Heart left ventricle (tissue), 16 donors: ENCODE results near the gene CLTC. TPM values are rescaled to one million over a fixed set of nuclear protein-coding genes. Genes with fewer than 3 reads are reported as not detected.

Experiments
- ATAC-seq, 4 donors: fragments of 200-7000 bp; cut with Tn5 transposase; one replicate each; pipeline ENCODE4 v1.9.1; 2020 to 2022; ENCODE audit warnings: moderate library complexity in 4 of 4, mild to moderate bottlenecking in 3 of 4, moderate number of reproducible peaks in 1 of 4
- DNase-seq, 5 donors: peaks; one replicate each; pipeline ENCODE4 v3.0.0-alpha.2; 2020
- H3K27ac ChIP-seq, 12 donors: fragments of 200-600 bp; sonication (generic) in 4 of 12; one replicate each; pipeline versions ENCODE4 v1.5.0 to v1.8.0; 2016 to 2022; ENCODE audit warnings: mild to moderate bottlenecking in 2 of 12
- H3K27me3 ChIP-seq, 9 donors: fragments of 200-600 bp; sonication (generic) in 2 of 9; one replicate each; pipeline versions ENCODE4 v1.5.1 to v1.8.0; 2016 to 2022; ENCODE audit warnings: mild to moderate bottlenecking in 3 of 9
- H3K36me3 ChIP-seq, 9 donors: fragments of 200-600 bp; sonication (generic) in 2 of 9; one replicate each; pipeline versions ENCODE4 v1.5.0 to v1.8.0; 2018 to 2022; ENCODE audit warnings: mild to moderate bottlenecking in 2 of 9
- H3K4me1 ChIP-seq, 12 donors: fragments of 200-600 bp; sonication (generic) in 4 of 12; one replicate each; pipeline versions ENCODE4 v1.5.0 to v1.8.0; 2016 to 2022; ENCODE audit warnings: mild to moderate bottlenecking in 3 of 12
- H3K4me3 ChIP-seq, 12 donors: fragments of 200-600 bp; sonication (generic) in 4 of 12; one replicate each; pipeline versions ENCODE4 v1.5.0 to v1.8.0; 2017 to 2022; ENCODE audit warnings: mild to moderate bottlenecking in 9 of 12, moderate library complexity in 4 of 12
- H3K9me3 ChIP-seq, 12 donors: fragments of 200-600 bp; sonication (generic) in 4 of 12; one replicate each; pipeline versions ENCODE4 v1.5.0 to v1.8.0; 2016 to 2022; ENCODE audit warnings: mild to moderate bottlenecking in 1 of 12
- POLR2A ChIP-seq, 2 donors: fragments of 450-650 bp; IDR thresholded peaks; one replicate each; pipeline ENCODE4 v1.6.1; 2017; ENCODE audit warnings: antibody characterized with exemption in 2 of 2, mild to moderate bottlenecking in 2 of 2, moderate library complexity in 2 of 2
- WGBS, 4 donors: extraction: QIAGEN DNeasy Blood & Tissue Kit in 2 of 4; methylation state at CpG; one replicate each; pipeline versions ENCODE4 v1.1.5 to v1.1.7; 2013 to 2018; 5-methylcytosine and 5-hydroxymethylcytosine counted together
- intact Hi-C, 10 donors: fragments of 100-400 bp; cut with DNase I; formaldehyde crosslinking; loops; one replicate each; pipeline versions ENCODE4 v1.11.1 to v1.14.2; 2022
- polyA plus RNA-seq, 2 donors: library from polyadenylated mRNA; stranded (reverse); fragments of 200-250 nt; gene quantifications; one replicate each; pipeline ENCODE4 v1.2.3, GENCODE V29; 2013
- total RNA-seq, 9 donors: library from RNA; depleted of rRNA in 2 of 9; stranded (reverse); fragments of >200 nt in 2 of 9; fragmentation: NEBNext Ultra II Directional in 3 of 9; extraction: Animal tissue kit (Norgen Biotek cat#: 25700) in 3 of 9; gene quantifications; one replicate each; pipeline versions ENCODE4 v1.1.0 to v1.2.4, GENCODE V29; 2016 to 2023
- TF ChIP-seq, protein P1 (sequence below), 12 donors: fragments of 200-600 bp; sonication (generic) in 4 of 12; IDR thresholded peaks; one replicate each; pipeline versions ENCODE4 v1.5.0 to v1.8.0; 2018 to 2022; ENCODE audit warnings: antibody characterized with exemption in 12 of 12, mild to moderate bottlenecking in 5 of 12
- donor health status: ischemic (EF 13 %, LVEDD 7.1; RV severe dilation, severe dysfunction).
- donor health status: healthy with polysubstance abuse.
- donor health status: DM: no; HTN: yes; CAD: no.
- donor health status: DM: no; HTN: no; CAD: no.
- donor health status: ischemic (EF 25% LVEDD 6.9; RV normal size, moderate dysfunction).
- donor health status: ischemic (EF 25% LVEDD 5.7; RV mildly dilated, moderate dysfunction).
- donor health status: healthy.
- donor health status: DM: yes; HTN: yes; CAD: no.
- donor health status: ischemic (EF 35%, LVEDD 5.7; RV mildly dilated, moderate dysfunction).
- donor health status: nonischemic (EF 11% LVEDD 7.7; RV severe dilation, severe dysfunction).
- donor health status: DM: yes; HTN: yes; CAD: no.
- donor health status: PGD.
- donor health status: ischemic (EF 29% LVEDD 5.4; RV normal size, mild dysfunction).
- donor health status: nonischemic (EF 23%, LVEDD 6.1; RV moderate dilation, normal function).

The CLTC gene
- total and polyA plus RNA-seq, 11 donors, result 49.8 to 242 (median 178) TPM

DNA sequence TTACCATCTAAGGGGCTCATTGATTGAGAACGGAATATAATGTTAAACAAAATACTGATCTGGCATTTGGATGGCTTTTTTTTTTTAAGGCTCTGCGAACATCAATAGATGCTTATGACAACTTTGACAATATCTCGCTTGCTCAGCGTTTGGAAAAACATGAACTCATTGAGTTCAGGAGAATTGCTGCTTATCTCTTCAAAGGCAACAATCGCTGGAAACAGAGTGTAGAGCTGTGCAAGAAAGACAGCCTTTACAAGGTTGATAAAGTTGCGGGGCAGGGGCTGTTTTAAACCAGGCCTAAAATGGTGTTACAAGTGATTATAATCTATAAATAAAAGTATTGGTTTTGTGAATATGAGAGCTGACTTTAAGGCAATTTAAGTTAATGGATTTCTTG, 65.3 kb downstream of the CLTC start:
- Histone ChIP-seq H3K27ac (no peak overlapping the region), H3K4me1 (peaks cover 0 to 5% (median 0%) of the 10 kb centered on the region in 12 donors), H3K27me3 (no peaks in the 10 kb centered on the region), H3K9me3 (no peaks in the 10 kb centered on the region), H3K36me3 (peaks cover 0 to 100% (median 98%) of the 10 kb centered on the region in 9 donors), H3K4me3 (no peak overlapping the region)
- intact Hi-C loops, result loop anchor here in 3 of 10 donors (5.0 to 10.0 kb wide), 3 partner anchors 33 to 370 kb away; no protein-coding TSS in a partner anchor
- 74 to 81% (median 75%) methylated on average over 6 of the region's 6 CpGs for WGBS, 4 donors
- no peak for DNase-seq
- TF ChIP-seq, protein P1, sequence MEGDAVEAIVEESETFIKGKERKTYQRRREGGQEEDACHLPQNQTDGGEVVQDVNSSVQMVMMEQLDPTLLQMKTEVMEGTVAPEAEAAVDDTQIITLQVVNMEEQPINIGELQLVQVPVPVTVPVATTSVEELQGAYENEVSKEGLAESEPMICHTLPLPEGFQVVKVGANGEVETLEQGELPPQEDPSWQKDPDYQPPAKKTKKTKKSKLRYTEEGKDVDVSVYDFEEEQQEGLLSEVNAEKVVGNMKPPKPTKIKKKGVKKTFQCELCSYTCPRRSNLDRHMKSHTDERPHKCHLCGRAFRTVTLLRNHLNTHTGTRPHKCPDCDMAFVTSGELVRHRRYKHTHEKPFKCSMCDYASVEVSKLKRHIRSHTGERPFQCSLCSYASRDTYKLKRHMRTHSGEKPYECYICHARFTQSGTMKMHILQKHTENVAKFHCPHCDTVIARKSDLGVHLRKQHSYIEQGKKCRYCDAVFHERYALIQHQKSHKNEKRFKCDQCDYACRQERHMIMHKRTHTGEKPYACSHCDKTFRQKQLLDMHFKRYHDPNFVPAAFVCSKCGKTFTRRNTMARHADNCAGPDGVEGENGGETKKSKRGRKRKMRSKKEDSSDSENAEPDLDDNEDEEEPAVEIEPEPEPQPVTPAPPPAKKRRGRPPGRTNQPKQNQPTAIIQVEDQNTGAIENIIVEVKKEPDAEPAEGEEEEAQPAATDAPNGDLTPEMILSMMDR (IDR thresholded peaks at IDR 0.05), result no peak
- no peak for TF ChIP-seq POLR2A (IDR thresholded peaks at IDR 0.05)
- no peak for ATAC-seq

DNA sequence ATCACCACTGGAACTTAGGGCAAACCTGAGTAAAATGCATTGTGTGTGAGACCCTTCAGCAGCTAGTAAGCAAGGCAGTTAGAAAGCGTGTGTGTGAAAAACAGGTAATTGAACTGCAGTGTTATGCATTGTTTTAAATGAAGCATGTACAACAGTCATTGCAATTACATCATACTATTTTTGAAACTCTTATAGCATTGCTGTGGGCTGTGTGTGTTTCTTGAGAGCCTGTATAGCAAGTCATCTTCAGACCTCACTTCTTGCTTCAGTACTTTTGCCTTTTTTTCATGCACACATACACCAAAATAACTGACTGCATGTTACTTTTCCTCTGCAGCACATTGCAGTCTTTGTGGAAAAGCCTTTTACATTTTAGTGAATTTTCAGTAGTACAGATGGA, 68.3 kb downstream of the CLTC start:
- no peak overlapping the region for H3K4me3 ChIP-seq
- DNase-seq (no peak), ATAC-seq (peak in 1 of 4 donors; percentile 20)
- WGBS, 4 donors, result 79 to 92% (median 87%) methylated on average over 1 of the region's 1 CpG
- TF ChIP-seq, protein P1 (IDR thresholded peaks at IDR 0.05), result no peak
- TF ChIP-seq POLR2A (IDR thresholded peaks at IDR 0.05), result no peak
- intact Hi-C loops, result loop anchor here in 3 of 10 donors (5.0 to 10.0 kb wide), 3 partner anchors 36 to 367 kb away; no protein-coding TSS in a partner anchor
- H3K4me1 ChIP-seq, result peaks cover 0 to 3% (median 0%) of the 10 kb centered on the region in 12 donors
- peaks cover 0 to 100% (median 98%) of the 10 kb centered on the region in 9 donors for H3K36me3 ChIP-seq
- no peaks in the 10 kb centered on the region for H3K27me3 ChIP-seq
- H3K27ac ChIP-seq, result peak overlapping the region in 1 of 12 donors; percentile 0
- H3K9me3 ChIP-seq, result no peaks in the 10 kb centered on the region

DNA sequence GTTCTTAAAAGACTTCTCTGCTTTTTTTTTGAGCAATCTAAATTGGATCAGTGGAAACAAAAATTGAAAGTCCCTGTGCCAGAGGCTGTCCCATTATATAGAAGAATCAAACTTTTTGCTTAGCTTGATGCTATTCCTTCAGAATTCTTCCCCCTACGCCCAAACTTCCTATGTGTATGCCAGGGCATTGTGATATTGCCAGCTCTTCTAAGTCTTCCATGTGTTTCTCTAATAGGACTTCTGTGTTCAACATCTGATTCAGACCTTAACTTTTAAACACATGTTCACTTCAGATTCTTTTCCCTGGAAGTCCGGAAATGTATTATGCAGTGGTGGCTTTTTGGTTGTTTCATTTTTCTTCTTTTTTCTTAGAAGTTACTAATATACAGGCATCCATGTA, 68.8 kb downstream of the CLTC start:
- Histone ChIP-seq H3K9me3 (no peaks in the 10 kb centered on the region), H3K4me3 (no peak overlapping the region), H3K27me3 (no peaks in the 10 kb centered on the region), H3K36me3 (peaks cover 0 to 100% (median 98%) of the 10 kb centered on the region in 9 donors), H3K27ac (peak overlapping the region in 1 of 12 donors; percentile 0), H3K4me1 (peaks cover 0 to 3% (median 0%) of the 10 kb centered on the region in 12 donors)
- WGBS, 4 donors, result 53 to 78% (median 58%) methylated on average over 2 of the region's 2 CpGs
- no peak for TF ChIP-seq POLR2A (IDR thresholded peaks at IDR 0.05)
- TF ChIP-seq, protein P1 (IDR thresholded peaks at IDR 0.05), result no peak
- intact Hi-C loops, result loop anchor here in 3 of 10 donors (5.0 to 10.0 kb wide), 3 partner anchors 36 to 366 kb away; no protein-coding TSS in a partner anchor
- DNase-seq (no peak), ATAC-seq (no peak)

DNA sequence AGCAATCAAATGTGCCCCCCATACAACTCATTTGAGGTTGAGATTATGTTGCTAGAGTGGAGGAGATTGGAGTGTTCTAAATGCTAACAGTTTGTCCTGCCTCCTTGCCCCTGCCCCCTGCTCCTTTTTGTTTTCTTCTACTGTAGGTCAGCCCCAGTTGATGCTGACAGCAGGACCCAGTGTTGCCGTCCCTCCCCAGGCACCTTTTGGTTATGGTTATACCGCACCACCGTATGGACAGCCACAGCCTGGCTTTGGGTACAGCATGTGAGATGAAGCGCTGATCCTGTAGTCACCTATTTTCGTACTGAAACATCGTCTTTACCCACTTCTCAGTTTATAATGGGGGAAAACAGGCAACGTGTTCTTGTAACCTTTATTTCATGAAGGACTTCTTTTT, 73.9 kb downstream of the CLTC start:
- TF ChIP-seq, protein P1 (IDR thresholded peaks at IDR 0.05), result no peak
- no peak for TF ChIP-seq POLR2A (IDR thresholded peaks at IDR 0.05)
- no peak for DNase-seq
- H3K27me3 ChIP-seq, result no peaks in the 10 kb centered on the region
- WGBS, 4 donors, result 88 to 93% (median 91%) methylated on average over 7 of the region's 7 CpGs
- no peak overlapping the region for H3K4me3 ChIP-seq
- H3K27ac ChIP-seq, result no peak overlapping the region
- H3K36me3 ChIP-seq, result peaks cover 0 to 100% (median 99%) of the 10 kb centered on the region in 9 donors
- intact Hi-C loops, result loop anchor here in 1 of 10 donors (5.0 kb wide), 1 partner anchor 36 kb away; no protein-coding TSS in a partner anchor
- ATAC-seq, result no peak
- peaks cover 0 to 9% (median 0%) of the 10 kb centered on the region in 12 donors for H3K4me1 ChIP-seq
- H3K9me3 ChIP-seq, result no peaks in the 10 kb centered on the region
